GM12878 (cell line): ENCODE data around the gene SIRPD.

ENCODE experiments used
- ATF2 ChIP-seq: IDR thresholded peaks from 2 replicates; pipeline ENCODE4 v1.6.1; 2012; ENCODE audit warnings: low read length, inconsistent platforms
- ETV6 ChIP-seq, 2 experiments: fragments of 450-650 bp in 1 of 2; IDR thresholded peaks in 1 of 2; conservative IDR thresholded peaks in 1 of 2; 2 replicates each; pipeline ENCODE4 v1.6.1; 2014; ENCODE audit warnings: antibody characterized with exemption in 1 of 2, borderline replicate concordance in 1 of 2, low read depth in 1 of 2, mild to moderate bottlenecking in 1 of 2, moderate library complexity in 1 of 2
- NFYA ChIP-seq: IDR thresholded peaks from 2 replicates; pipeline ENCODE4 v1.6.1; 2011; ENCODE audit warnings: low read depth, mild to moderate bottlenecking, low read length, improper control_type of control experiment, borderline replicate concordance
- NRF1 ChIP-seq: conservative IDR thresholded peaks from 2 replicates; pipeline ENCODE4 v1.6.1; 2011; ENCODE audit warnings: mild to moderate bottlenecking, low read depth, low read length, improper control_type of control experiment
- PML ChIP-seq: IDR thresholded peaks from 2 replicates; pipeline ENCODE4 v1.6.1; 2012; ENCODE audit warnings: low read length, inconsistent platforms
- TAF1 ChIP-seq: IDR thresholded peaks from 2 replicates; pipeline ENCODE4 v1.6.1; 2011; ENCODE audit warnings: mild to moderate bottlenecking, low read depth, low read length, borderline replicate concordance

- TF ChIP-seq ATF2 = no peak
- TF ChIP-seq TAF1 = no peak
- no peak for TF ChIP-seq PML
- no peak for TF ChIP-seq NFYA
- TF ChIP-seq ETV6 (conservative IDR thresholded peaks at IDR 0.05 in 1 of 2, IDR thresholded peaks at IDR 0.05 in 1 of 2; ENCODE audit: borderline replicate concordance in 1 of 2, low read depth in 1 of 2) = no peak
- no peak for TF ChIP-seq NRF1
Observed at GRCh38 chr20:1577906-1578305, 20.4 kb upstream of the SIRPD start.
